Measurements from ENCODE around the gene MYOM3. TPM values are rescaled to one million over a fixed set of nuclear protein-coding genes. Genes with fewer than 3 reads are reported as not detected.

Gene MYOM3
- total RNA-seq, 1 experiment from 2014 or later, result not detected

DNA sequence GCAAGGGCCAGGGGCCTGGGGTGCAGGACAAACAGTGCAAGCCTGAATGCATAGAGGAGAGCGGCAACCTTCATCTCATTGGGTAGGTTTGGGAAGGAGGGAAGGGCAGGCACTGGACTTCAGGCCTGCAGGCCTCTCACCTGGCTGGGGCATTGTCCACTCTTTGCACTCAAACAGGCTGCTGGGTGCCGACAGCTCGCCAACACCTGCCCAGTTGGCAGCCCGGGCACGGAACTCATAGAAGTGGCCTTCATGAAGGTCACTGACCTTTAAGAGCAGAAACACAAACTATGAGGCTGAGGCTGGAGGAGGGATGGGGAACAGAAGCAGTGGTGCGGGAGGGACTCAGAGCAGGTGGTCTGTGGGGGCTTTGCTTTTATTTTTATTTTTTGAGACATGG, 30.7 kb downstream of the MYOM3 start:
- ChIA-PET CTCF (interaction anchor here (0.6 kb wide), 1 partner anchor 118 kb away, joined by 3 read pairs; no protein-coding TSS in a partner anchor), POLR2A (ENCODE audit: low non-redundant PET) (no interaction called here)
- Histone ChIP-seq H3K36me3 (ENCODE audit: insufficient read depth, low read length, poor library complexity, severe bottlenecking) (no peaks in the 10 kb centered on the region), H3K4me1 (ENCODE audit: insufficient read depth, low read length, poor library complexity, severe bottlenecking) (no peaks in the 10 kb centered on the region), H3K9me3 (ENCODE audit: low read depth, low read length, poor library complexity, severe bottlenecking) (no peaks in the 10 kb centered on the region), H3K27me3 (replicated peaks; ENCODE audit: insufficient read depth, low read depth, low read length, poor library complexity) (no peaks in the 10 kb centered on the region), H3K27ac (ENCODE audit: low read depth, low read length, poor library complexity, severe bottlenecking) (no peak overlapping the region), H3K4me3 (ENCODE audit: low read depth, low read length, poor library complexity, severe bottlenecking) (no peak overlapping the region)
- no peak for TF ChIP-seq EZH2 (IDR thresholded peaks at IDR 0.05; ENCODE audit: borderline replicate concordance, low read depth, low read length, poor library complexity, severe bottlenecking)
- TF ChIP-seq, protein P1, sequence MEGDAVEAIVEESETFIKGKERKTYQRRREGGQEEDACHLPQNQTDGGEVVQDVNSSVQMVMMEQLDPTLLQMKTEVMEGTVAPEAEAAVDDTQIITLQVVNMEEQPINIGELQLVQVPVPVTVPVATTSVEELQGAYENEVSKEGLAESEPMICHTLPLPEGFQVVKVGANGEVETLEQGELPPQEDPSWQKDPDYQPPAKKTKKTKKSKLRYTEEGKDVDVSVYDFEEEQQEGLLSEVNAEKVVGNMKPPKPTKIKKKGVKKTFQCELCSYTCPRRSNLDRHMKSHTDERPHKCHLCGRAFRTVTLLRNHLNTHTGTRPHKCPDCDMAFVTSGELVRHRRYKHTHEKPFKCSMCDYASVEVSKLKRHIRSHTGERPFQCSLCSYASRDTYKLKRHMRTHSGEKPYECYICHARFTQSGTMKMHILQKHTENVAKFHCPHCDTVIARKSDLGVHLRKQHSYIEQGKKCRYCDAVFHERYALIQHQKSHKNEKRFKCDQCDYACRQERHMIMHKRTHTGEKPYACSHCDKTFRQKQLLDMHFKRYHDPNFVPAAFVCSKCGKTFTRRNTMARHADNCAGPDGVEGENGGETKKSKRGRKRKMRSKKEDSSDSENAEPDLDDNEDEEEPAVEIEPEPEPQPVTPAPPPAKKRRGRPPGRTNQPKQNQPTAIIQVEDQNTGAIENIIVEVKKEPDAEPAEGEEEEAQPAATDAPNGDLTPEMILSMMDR (conservative IDR thresholded peaks at IDR 0.05; ENCODE audit: low read depth, low read length), result no peak
- intact Hi-C loops (cut with micrococcal nuclease; ENCODE audit: unreplicated experiment), result no loop called here
- no TSS peak for BruUV-seq (replicated peaks)
- DNase-seq (ENCODE audit: low spot score), result no peak

DNA sequence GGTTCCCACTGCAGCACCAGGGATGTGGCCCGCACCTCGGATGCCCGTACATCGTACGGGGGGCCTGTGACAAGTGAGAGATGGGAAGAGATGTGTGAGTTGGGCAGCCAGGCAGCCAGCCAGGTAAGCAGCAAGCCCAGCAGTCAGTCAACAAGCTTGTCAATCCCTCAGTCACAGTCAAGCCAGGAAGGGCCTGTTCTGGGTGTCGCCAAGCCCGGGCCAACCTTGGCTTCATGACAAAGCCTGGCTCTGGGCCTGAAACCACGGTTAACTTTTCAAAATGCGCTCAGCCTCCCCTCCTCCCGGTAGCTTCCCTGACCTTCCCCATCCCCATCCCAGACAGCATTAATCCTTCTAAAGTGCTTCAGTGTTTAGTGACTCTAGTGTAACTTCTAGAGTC, 31.8 kb downstream of the MYOM3 start:
- ChIA-PET CTCF (no interaction called here), POLR2A (ENCODE audit: low non-redundant PET) (no interaction called here)
- Histone ChIP-seq H3K4me1 (ENCODE audit: insufficient read depth, low read length, poor library complexity, severe bottlenecking) (no peaks in the 10 kb centered on the region), H3K36me3 (ENCODE audit: insufficient read depth, low read length, poor library complexity, severe bottlenecking) (no peaks in the 10 kb centered on the region), H3K9me3 (ENCODE audit: low read depth, low read length, poor library complexity, severe bottlenecking) (no peaks in the 10 kb centered on the region), H3K27ac (ENCODE audit: low read depth, low read length, poor library complexity, severe bottlenecking) (no peak overlapping the region), H3K27me3 (replicated peaks; ENCODE audit: insufficient read depth, low read depth, low read length, poor library complexity) (no peaks in the 10 kb centered on the region), H3K4me3 (ENCODE audit: low read depth, low read length, poor library complexity, severe bottlenecking) (no peak overlapping the region)
- intact Hi-C loops (cut with micrococcal nuclease; ENCODE audit: unreplicated experiment), result no loop called here
- DNase-seq (ENCODE audit: low spot score), result no peak
- TF ChIP-seq EZH2 (IDR thresholded peaks at IDR 0.05; ENCODE audit: borderline replicate concordance, low read depth, low read length, poor library complexity, severe bottlenecking), result no peak
- TF ChIP-seq, protein P1 (conservative IDR thresholded peaks at IDR 0.05; ENCODE audit: low read depth, low read length), result no peak
- BruUV-seq (replicated peaks), result no TSS peak

DNA sequence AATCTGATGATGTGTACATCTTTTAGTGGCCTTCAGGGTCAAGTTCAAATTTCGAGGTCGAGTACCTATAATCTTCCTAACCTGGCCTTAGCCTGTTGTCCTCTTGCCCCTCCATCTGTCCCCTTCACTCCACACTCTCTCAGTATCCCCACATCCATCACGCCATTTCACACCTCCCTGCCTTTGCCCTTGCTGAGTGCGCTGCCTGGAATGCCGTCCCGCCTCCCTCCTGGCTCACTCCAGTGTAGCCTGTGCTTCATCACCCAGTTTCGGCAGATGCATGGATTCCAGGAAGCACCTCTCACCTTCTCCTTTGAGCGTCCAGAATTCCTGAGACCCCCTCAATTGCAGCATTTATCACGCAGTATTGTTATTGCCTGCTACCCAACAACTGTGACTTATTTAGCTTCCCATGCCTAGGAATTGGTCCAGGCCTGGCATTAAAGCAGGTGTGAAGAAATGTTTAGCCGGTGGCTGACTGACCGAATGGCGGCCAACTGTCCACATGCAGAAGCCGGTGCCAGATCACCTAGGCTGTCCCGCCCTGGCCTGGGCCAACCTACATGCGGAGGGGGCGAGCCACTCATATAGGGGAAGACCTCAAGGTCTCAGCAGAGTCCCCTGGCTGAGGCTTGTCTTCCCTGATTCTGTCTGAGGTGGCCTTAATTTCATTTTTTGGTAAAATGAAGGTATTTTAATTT, 34.5 kb downstream of the MYOM3 start:
- BruUV-seq (replicated peaks), result no TSS peak
- Histone ChIP-seq H3K9me3 (ENCODE audit: low read depth, low read length, poor library complexity, severe bottlenecking) (no peaks in the 10 kb centered on the region), H3K27ac (ENCODE audit: low read depth, low read length, poor library complexity, severe bottlenecking) (no peak overlapping the region), H3K4me1 (ENCODE audit: insufficient read depth, low read length, poor library complexity, severe bottlenecking) (no peaks in the 10 kb centered on the region), H3K4me3 (ENCODE audit: low read depth, low read length, poor library complexity, severe bottlenecking) (no peak overlapping the region), H3K36me3 (ENCODE audit: insufficient read depth, low read length, poor library complexity, severe bottlenecking) (no peaks in the 10 kb centered on the region), H3K27me3 (replicated peaks; ENCODE audit: insufficient read depth, low read depth, low read length, poor library complexity) (no peaks in the 10 kb centered on the region)
- intact Hi-C loops (cut with micrococcal nuclease; ENCODE audit: unreplicated experiment), result no loop called here
- no peak for DNase-seq (ENCODE audit: low spot score)
- ChIA-PET CTCF (interaction anchor here (0.7 kb wide), 1 partner anchor 509 kb away, joined by 3 read pairs; no protein-coding TSS in a partner anchor), POLR2A (ENCODE audit: low non-redundant PET) (no interaction called here)
- no peak for TF ChIP-seq EZH2 (IDR thresholded peaks at IDR 0.05; ENCODE audit: borderline replicate concordance, low read depth, low read length, poor library complexity, severe bottlenecking)
- TF ChIP-seq, protein P1 (conservative IDR thresholded peaks at IDR 0.05; ENCODE audit: low read depth, low read length), result no peak

All from A673 (cell line).